BLaER1 treated with 17β-estradiol and CSF1 and Interleukin-3, amounts not matched to agents 10 nM and 100 nM (cell line): Measurements from ENCODE around the gene WDR5.

Experiments
- H3K27ac ChIP-seq, 11 experiments: shearing (Covaris generic); formaldehyde crosslinking; 2 replicates each; pipeline ENCODE4 v1.8.1; 2022
- H3K27me3 ChIP-seq, 11 experiments: shearing (Covaris generic); formaldehyde crosslinking; 2 replicates each; pipeline ENCODE4 v1.8.1; 2022
- H3K36me3 ChIP-seq, 11 experiments: shearing (Covaris generic); formaldehyde crosslinking; 2 replicates each; pipeline ENCODE4 v1.8.1; 2022
- H3K4me1 ChIP-seq, 10 experiments: shearing (Covaris generic); formaldehyde crosslinking; 2 replicates each; pipeline ENCODE4 v1.8.1; 2022
- H3K4me2 ChIP-seq, 11 experiments: shearing (Covaris generic); formaldehyde crosslinking; 2 replicates each; pipeline ENCODE4 v1.8.1; 2022
- H3K4me3 ChIP-seq, 10 experiments: shearing (Covaris generic); formaldehyde crosslinking; 2 replicates each; pipeline ENCODE4 v1.8.1; 2022
- H3K9ac ChIP-seq, 11 experiments: shearing (Covaris generic); formaldehyde crosslinking; 2 replicates each; pipeline ENCODE4 v1.8.1; 2022
- H3K9me3 ChIP-seq, 11 experiments: shearing (Covaris generic); formaldehyde crosslinking; replicated peaks in 1 of 11; 2 replicates each; pipeline ENCODE4 v1.8.1; 2022
- H4K20me1 ChIP-seq, 11 experiments: shearing (Covaris generic); formaldehyde crosslinking; 2 replicates each; pipeline ENCODE4 v1.8.1; 2022
- Cebpa-rat ChIP-seq, 11 experiments: shearing (Covaris generic); IDR thresholded peaks; 2 replicates each; pipeline ENCODE4 v1.8.1; 2022

The WDR5 gene

GRCh38 chr9:134138292-134138691, 2.4 kb downstream of the WDR5 start:
- TF ChIP-seq Cebpa-rat (IDR thresholded peaks at IDR 0.05), result no peak
- Histone ChIP-seq H3K4me3 (peak overlapping the region in 1 of 10 experiments; percentile 20; a peak in 2 of 20 replicates), H3K27ac (no peak overlapping the region), H3K9me3 (no peaks in the 10 kb centered on the region), H3K4me1 (peaks cover 32 to 41% (median 38%) of the 10 kb centered on the region in 10 experiments), H3K9ac (peak overlapping the region; percentile 8 to 98 (median 95); a peak in 15 of 22 replicates), H4K20me1 (peaks cover 18 to 64% (median 53%) of the 10 kb centered on the region in 11 experiments; a peak in 21 of 22 replicates), H3K4me2 (peak overlapping the region; percentile 86 to 100 (median 98)), H3K27me3 (no peaks in the 10 kb centered on the region), H3K36me3 (peaks cover 34 to 61% (median 52%) of the 10 kb centered on the region in 11 experiments)

DNA sequence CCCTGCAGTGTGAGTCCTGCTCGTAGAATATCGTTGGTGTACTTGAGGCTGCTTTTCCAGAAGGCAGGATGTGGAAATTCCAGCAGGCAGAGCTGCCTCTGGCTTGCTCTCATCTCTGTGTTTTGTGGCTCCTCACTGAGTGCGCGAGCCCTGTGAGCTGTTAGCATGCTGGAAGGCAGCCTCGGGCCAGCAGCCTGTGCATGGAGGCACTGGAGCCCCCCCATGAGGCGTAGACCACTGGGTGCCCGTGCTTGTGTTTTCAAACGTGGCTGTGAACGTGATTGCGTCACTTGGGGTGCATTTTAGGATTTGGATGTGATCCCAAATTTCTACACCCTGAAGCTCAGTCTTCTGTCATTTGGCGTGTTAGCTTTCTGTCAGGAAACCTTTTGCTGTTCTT, 3.2 kb downstream of the WDR5 start:
- H3K4me2 ChIP-seq, result peak overlapping the region in 8 of 11 experiments; percentile 9 to 99 (median 96); a peak in 11 of 22 replicates
- peaks cover 39 to 68% (median 59%) of the 10 kb centered on the region in 11 experiments for H3K36me3 ChIP-seq
- peaks cover 28 to 38% (median 36%) of the 10 kb centered on the region in 10 experiments for H3K4me1 ChIP-seq
- H3K9ac ChIP-seq, result peak overlapping the region in 7 of 11 experiments; percentile 6 to 98 (median 18); a peak in 5 of 22 replicates
- H3K27ac ChIP-seq, result no peak overlapping the region
- H3K4me3 ChIP-seq, result no peak overlapping the region
- peaks cover 18 to 67% (median 57%) of the 10 kb centered on the region in 11 experiments; a peak in 21 of 22 replicates for H4K20me1 ChIP-seq
- no peaks in the 10 kb centered on the region for H3K27me3 ChIP-seq
- peak in 2 of 11 experiments; percentile 36 to 56; a peak in 2 of 22 replicates for TF ChIP-seq Cebpa-rat (IDR thresholded peaks at IDR 0.05)
- H3K9me3 ChIP-seq, result no peaks in the 10 kb centered on the region

- no peak overlapping the region for H3K4me3 ChIP-seq
- no peaks in the 10 kb centered on the region for H3K27me3 ChIP-seq
- peaks cover 21 to 87% (median 77%) of the 10 kb centered on the region in 11 experiments; a peak in 21 of 22 replicates for H4K20me1 ChIP-seq
- H3K4me1 ChIP-seq, result peaks cover 17 to 41% (median 36%) of the 10 kb centered on the region in 10 experiments
- H3K4me2 ChIP-seq, result no peak overlapping the region
- H3K9ac ChIP-seq, result 0 out of 22 replicates have a peak overlapping the region, but pooled peaks of 1 of the 11 experiments have one; percentile 10
- no peaks in the 10 kb centered on the region for H3K9me3 ChIP-seq
- peaks cover 66 to 97% (median 86%) of the 10 kb centered on the region in 11 experiments for H3K36me3 ChIP-seq
- H3K27ac ChIP-seq, result no peak overlapping the region
- TF ChIP-seq Cebpa-rat (IDR thresholded peaks at IDR 0.05), result no peak
Observed at GRCh38 chr9:134141906-134142305, 6.0 kb downstream of the WDR5 start.

DNA sequence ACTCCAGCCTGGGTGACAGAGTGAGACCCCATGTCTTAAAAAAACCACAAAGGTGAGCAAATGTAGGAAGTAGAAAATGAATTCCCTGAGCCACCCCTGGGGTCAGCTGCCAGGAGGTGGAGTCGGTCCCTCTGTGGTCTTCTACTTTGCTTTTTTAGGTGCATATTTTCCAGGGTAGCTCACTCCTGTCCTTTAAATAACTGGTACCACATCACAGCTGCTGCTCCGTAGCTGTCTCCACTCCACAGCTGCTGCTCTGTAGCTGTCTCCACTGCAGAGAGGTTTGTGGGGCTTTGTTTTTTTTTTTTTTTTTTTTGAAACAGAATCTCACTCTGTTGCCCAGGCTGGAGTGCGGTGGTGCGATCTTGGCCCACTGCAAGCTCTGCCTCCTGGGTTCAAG, 8.9 kb downstream of the WDR5 start:
- H3K36me3 ChIP-seq, result peaks cover 87 to 99% (median 97%) of the 10 kb centered on the region in 11 experiments
- no peak overlapping the region for H3K9ac ChIP-seq
- H3K4me1 ChIP-seq, result peaks cover 19 to 45% (median 40%) of the 10 kb centered on the region in 10 experiments
- H3K27ac ChIP-seq, result no peak overlapping the region
- no peaks in the 10 kb centered on the region for H3K9me3 ChIP-seq
- H3K27me3 ChIP-seq, result no peaks in the 10 kb centered on the region
- H3K4me2 ChIP-seq, result no peak overlapping the region
- no peak for TF ChIP-seq Cebpa-rat (IDR thresholded peaks at IDR 0.05)
- H3K4me3 ChIP-seq, result no peak overlapping the region
- peaks cover 7 to 86% (median 73%) of the 10 kb centered on the region in 11 experiments; a peak in 21 of 22 replicates for H4K20me1 ChIP-seq

- Histone ChIP-seq H3K9ac (no peak overlapping the region), H3K4me1 (peaks cover 24 to 50% (median 42%) of the 10 kb centered on the region in 10 experiments)
Observed at GRCh38 chr9:134145262-134145661, 9.4 kb downstream of the WDR5 start.

GRCh38 chr9:134146774-134147493, 11.1 kb downstream of the WDR5 start:
- Histone ChIP-seq H4K20me1 (peaks cover 7 to 87% (median 76%) of the 10 kb centered on the region in 11 experiments; a peak in 21 of 22 replicates), H3K4me3 (no peak overlapping the region; a peak in 1 of 20 replicates), H3K9ac (peak overlapping the region in 7 of 11 experiments; percentile 0 to 33 (median 10); a peak in 10 of 22 replicates), H3K27ac (no peak overlapping the region), H3K9me3 (no peaks in the 10 kb centered on the region), H3K4me2 (peak overlapping the region; percentile 9 to 68 (median 49); a peak in 19 of 22 replicates), H3K4me1 (peaks cover 35 to 61% (median 45%) of the 10 kb centered on the region in 10 experiments), H3K27me3 (no peaks in the 10 kb centered on the region), H3K36me3 (peaks cover 85 to 99% (median 97%) of the 10 kb centered on the region in 11 experiments)
- TF ChIP-seq Cebpa-rat (IDR thresholded peaks at IDR 0.05), result no peak

More at GRCh38 chr9:134145262-134145661, 9.4 kb downstream of the WDR5 start:
- Histone ChIP-seq H3K36me3 (peaks cover 87 to 99% (median 97%) of the 10 kb centered on the region in 11 experiments), H3K27me3 (no peaks in the 10 kb centered on the region), H3K4me3 (no peak overlapping the region), H3K27ac (no peak overlapping the region), H3K9me3 (no peaks in the 10 kb centered on the region), H3K4me2 (no peak overlapping the region), H4K20me1 (peaks cover 7 to 85% (median 73%) of the 10 kb centered on the region in 11 experiments; a peak in 21 of 22 replicates)
- TF ChIP-seq Cebpa-rat (IDR thresholded peaks at IDR 0.05), result no peak

DNA sequence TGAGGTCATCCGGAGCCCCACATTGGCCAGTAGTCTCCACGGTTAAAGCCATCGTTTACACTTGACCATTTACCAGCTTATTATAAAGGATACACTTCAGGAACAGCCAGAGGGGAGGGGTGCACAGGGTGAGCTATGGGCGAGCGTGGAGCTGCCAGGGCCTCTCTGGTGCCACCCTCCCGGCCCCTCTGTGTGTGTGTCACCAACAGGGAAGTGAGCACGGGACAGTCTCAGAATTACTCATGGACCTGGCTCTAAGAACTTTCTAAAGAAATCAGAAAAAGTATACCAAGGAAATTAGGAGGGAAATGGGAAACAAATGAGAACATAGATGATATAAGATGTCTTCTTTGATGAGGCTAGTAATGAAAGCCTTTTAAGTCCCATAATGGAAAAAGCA, 13.5 kb downstream of the WDR5 start:
- no peak overlapping the region for H3K4me3 ChIP-seq
- no peaks in the 10 kb centered on the region for H3K27me3 ChIP-seq
- peaks cover 93 to 100% (median 98%) of the 10 kb centered on the region in 11 experiments for H3K36me3 ChIP-seq
- peaks cover 35 to 61% (median 45%) of the 10 kb centered on the region in 10 experiments for H3K4me1 ChIP-seq
- H3K9me3 ChIP-seq, result no peaks in the 10 kb centered on the region
- H4K20me1 ChIP-seq, result peaks cover 7 to 99% (median 96%) of the 10 kb centered on the region in 11 experiments; a peak in 21 of 22 replicates
- H3K27ac ChIP-seq, result peak overlapping the region in 7 of 11 experiments; percentile 2 to 42 (median 27); a peak in 8 of 22 replicates
- H3K4me2 ChIP-seq, result peak overlapping the region; percentile 57 to 80 (median 69)
- H3K9ac ChIP-seq, result 0 out of 22 replicates have a peak overlapping the region, but pooled peaks of 1 of the 11 experiments have one; percentile 5
- TF ChIP-seq Cebpa-rat (IDR thresholded peaks at IDR 0.05), result no peak

GRCh38 chr9:134150557-134151214, 14.8 kb downstream of the WDR5 start:
- Histone ChIP-seq H3K9me3 (no peaks in the 10 kb centered on the region), H3K27ac (no peak overlapping the region), H3K9ac (peak overlapping the region in 4 of 11 experiments; percentile 5 to 18 (median 13); a peak in 3 of 22 replicates), H3K4me2 (peak overlapping the region in 5 of 11 experiments; percentile 44 to 80 (median 69); a peak in 10 of 22 replicates), H4K20me1 (peaks cover 7 to 99% (median 97%) of the 10 kb centered on the region in 11 experiments; a peak in 21 of 22 replicates), H3K4me1 (peaks cover 35 to 55% (median 41%) of the 10 kb centered on the region in 10 experiments), H3K4me3 (no peak overlapping the region), H3K36me3 (peaks cover 93 to 100% (median 98%) of the 10 kb centered on the region in 11 experiments), H3K27me3 (no peaks in the 10 kb centered on the region)
- TF ChIP-seq Cebpa-rat (IDR thresholded peaks at IDR 0.05), result no peak
